ENCODE measurements around the gene CD99L2.

GRCh38 chrX:150765782-150766350 lies 132.6 kb downstream of the CD99L2 start:
- no peak for TF ChIP-seq REST (IDR thresholded peaks at IDR 0.05; ENCODE audit: borderline replicate concordance)
- no peak for TF ChIP-seq POLR2AphosphoS5 (IDR thresholded peaks at IDR 0.05)
- no peak for TF ChIP-seq CTCF (IDR thresholded peaks at IDR 0.05; ENCODE audit: poor library complexity, severe bottlenecking)
- TF ChIP-seq EP300 (conservative IDR thresholded peaks at IDR 0.05; ENCODE audit: poor library complexity, severe bottlenecking): no peak
- no peak for TF ChIP-seq EZH2 (IDR thresholded peaks at IDR 0.05; ENCODE audit: borderline replicate concordance, insufficient read depth, low read length, poor library complexity, severe bottlenecking)
- TF ChIP-seq RAD21 (conservative IDR thresholded peaks at IDR 0.05): no peak
- no peak for TF ChIP-seq MXI1 (conservative IDR thresholded peaks at IDR 0.05; ENCODE audit: poor library complexity, severe bottlenecking)
- no peak for TF ChIP-seq SMC3 (conservative IDR thresholded peaks at IDR 0.05; ENCODE audit: poor library complexity)
- TF ChIP-seq TAF1 (IDR thresholded peaks at IDR 0.05; ENCODE audit: low read depth): no peak
